ENCODE measurements around the gene CATSPERB. TPM values are rescaled to one million over a fixed set of nuclear protein-coding genes. Genes with fewer than 3 reads are reported as not detected.

CATSPERB gene
- total RNA-seq, 2 donors from 2014 or later, result 14.5 to 35.1 TPM

GRCh38 chr14:91751719-91752118 lies 19.8 kb upstream of the CATSPERB start:
- H3K4me3 ChIP-seq, result no peak overlapping the region

GRCh38 chr14:91750634-91751198 lies 18.8 kb upstream of the CATSPERB start:
- H3K36me3 ChIP-seq, result no peaks in the 10 kb centered on the region
- no peak overlapping the region for H3K27ac ChIP-seq
- H3K4me3 ChIP-seq, result no peak overlapping the region
- DNase-seq (ENCODE audit: low spot score), result no peak
- no peak for TF ChIP-seq CTCF (IDR thresholded peaks at IDR 0.05)
- no peaks in the 10 kb centered on the region for H3K9me3 ChIP-seq
- H3K27me3 ChIP-seq (replicated peaks; ENCODE audit: insufficient read depth), result no peaks in the 10 kb centered on the region
- ATAC-seq (ENCODE audit: insufficient number of reproducible peaks, low FRiP score, low read depth), result no peak
- H3K4me1 ChIP-seq (ENCODE audit: control insufficient read depth in 1 of 2, low read depth in 2 of 2), result peaks cover 6 to 17% of the 10 kb centered on the region in 2 donors

More at GRCh38 chr14:91751719-91752118, 19.8 kb upstream of the CATSPERB start:
- ATAC-seq (ENCODE audit: insufficient number of reproducible peaks, low FRiP score, low read depth), result no peak
- no peak for DNase-seq (ENCODE audit: low spot score)
- H3K27me3 ChIP-seq (replicated peaks; ENCODE audit: insufficient read depth), result no peaks in the 10 kb centered on the region
- TF ChIP-seq CTCF (IDR thresholded peaks at IDR 0.05), result no peak
- no peaks in the 10 kb centered on the region for H3K36me3 ChIP-seq
- peaks cover 6 to 17% of the 10 kb centered on the region in 2 donors for H3K4me1 ChIP-seq (ENCODE audit: control insufficient read depth in 1 of 2, low read depth in 2 of 2)
- no peaks in the 10 kb centered on the region for H3K9me3 ChIP-seq
- H3K27ac ChIP-seq, result no peak overlapping the region

GRCh38 chr14:91749868-91750267 lies 18.0 kb upstream of the CATSPERB start:
- Histone ChIP-seq H3K36me3 (no peaks in the 10 kb centered on the region), H3K9me3 (no peaks in the 10 kb centered on the region), H3K27ac (no peak overlapping the region), H3K27me3 (replicated peaks; ENCODE audit: insufficient read depth) (no peaks in the 10 kb centered on the region), H3K4me3 (no peak overlapping the region), H3K4me1 (ENCODE audit: control insufficient read depth in 1 of 2, low read depth in 2 of 2) (peaks cover 3 to 13% of the 10 kb centered on the region in 2 donors)
- no peak for TF ChIP-seq CTCF (IDR thresholded peaks at IDR 0.05)
- DNase-seq (ENCODE audit: low spot score), result no peak
- no peak for ATAC-seq (ENCODE audit: insufficient number of reproducible peaks, low FRiP score, low read depth)

GRCh38 chr14:91748049-91748448 lies 16.2 kb upstream of the CATSPERB start:
- DNase-seq (ENCODE audit: low spot score) (no peak), ATAC-seq (ENCODE audit: insufficient number of reproducible peaks, low FRiP score, low read depth) (no peak)
- Histone ChIP-seq H3K9me3 (no peaks in the 10 kb centered on the region), H3K27ac (no peak overlapping the region), H3K36me3 (no peaks in the 10 kb centered on the region), H3K4me3 (no peak overlapping the region), H3K4me1 (ENCODE audit: control insufficient read depth in 1 of 2, low read depth in 2 of 2) (no peaks in the 10 kb centered on the region), H3K27me3 (replicated peaks; ENCODE audit: insufficient read depth) (no peaks in the 10 kb centered on the region)
- no peak for TF ChIP-seq CTCF (IDR thresholded peaks at IDR 0.05)

DNA sequence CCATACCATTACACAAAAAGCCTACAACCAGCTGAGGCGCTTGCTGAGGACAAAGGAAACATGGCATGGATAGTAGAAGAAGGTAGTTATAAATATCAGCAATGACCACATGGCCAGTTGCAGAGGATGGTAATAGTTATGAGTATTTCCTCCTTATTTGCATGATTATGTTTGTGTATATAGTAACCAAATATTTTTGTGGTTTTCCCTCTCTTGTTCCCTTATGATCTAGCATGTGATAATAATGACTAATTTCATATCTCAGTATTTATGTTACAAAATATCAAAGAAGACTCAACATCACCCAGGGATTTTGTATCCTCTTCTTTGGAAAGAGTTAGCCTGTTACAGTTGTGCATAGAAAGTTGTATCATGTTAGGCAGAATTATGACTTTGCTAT lies 13.5 kb upstream of the CATSPERB start:
- DNase-seq (ENCODE audit: low spot score) (no peak), ATAC-seq (ENCODE audit: insufficient number of reproducible peaks, low FRiP score, low read depth) (no peak)
- TF ChIP-seq CTCF (IDR thresholded peaks at IDR 0.05), result no peak
- Histone ChIP-seq H3K9me3 (no peaks in the 10 kb centered on the region), H3K4me1 (ENCODE audit: control insufficient read depth in 1 of 2, low read depth in 2 of 2) (no peaks in the 10 kb centered on the region), H3K4me3 (no peak overlapping the region), H3K36me3 (no peaks in the 10 kb centered on the region), H3K27me3 (replicated peaks; ENCODE audit: insufficient read depth) (no peaks in the 10 kb centered on the region), H3K27ac (no peak overlapping the region)

Measured in thoracic aorta (tissue), 2 donors.